SK-N-SH treated with all-trans-retinoic acid at 6 μM for 48 hours (cell line): ENCODE data around the gene CRY1.

Source experiments
- ARNTL ChIP-seq: fragments of 450-650 bp; formaldehyde crosslinking; IDR thresholded peaks from 2 replicates; pipeline ENCODE4 v1.5.0; 2020; ENCODE audit warnings: low read depth, mild to moderate bottlenecking, moderate library complexity, borderline replicate concordance
- ISL1 ChIP-seq: fragments of 250-450 bp; sonication (Bioruptor Pico); IDR thresholded peaks from 2 replicates; pipeline ENCODE4 v2.1.2; 2022; ENCODE audit warnings: mild to moderate bottlenecking, moderate library complexity
- POU6F1 ChIP-seq: fragments of 250-450 bp; sonication (Bioruptor Pico); IDR thresholded peaks from 2 replicates; pipeline ENCODE4 v1.8.0; 2021; ENCODE audit warnings: low read depth, mild to moderate bottlenecking, moderate library complexity, borderline replicate concordance
- SNAI2 ChIP-seq: fragments of 250-450 bp; sonication (Bioruptor Pico); IDR thresholded peaks from 2 replicates; pipeline ENCODE4 v1.5.0; 2020; ENCODE audit warnings: mild to moderate bottlenecking, moderate library complexity
- TCF4 ChIP-seq: fragments of 250-450 bp; sonication (Bioruptor Pico); IDR thresholded peaks from 2 replicates; pipeline ENCODE4 v1.8.0; 2021; ENCODE audit warnings: mild to moderate bottlenecking, moderate library complexity, borderline replicate concordance
- ZC3H10 ChIP-seq: fragments of 250-450 bp; sonication (Bioruptor Pico); IDR thresholded peaks from 2 replicates; pipeline ENCODE4 v1.5.1; 2021; ENCODE audit warnings: mild to moderate bottlenecking, moderate library complexity
- ZFP3 ChIP-seq: fragments of 250-450 bp; sonication (Bioruptor Pico); IDR thresholded peaks from 2 replicates; pipeline ENCODE4 v1.5.0; 2020; ENCODE audit warnings: mild to moderate bottlenecking, moderate library complexity
- ZNF565 ChIP-seq: fragments of 450-650 bp; formaldehyde crosslinking; conservative IDR thresholded peaks from 2 replicates; pipeline ENCODE4 v1.5.0; 2020; ENCODE audit warnings: low read depth, mild to moderate bottlenecking, moderate library complexity
- ZNF70 ChIP-seq: fragments of 450-650 bp; formaldehyde crosslinking; IDR thresholded peaks from 2 replicates; pipeline ENCODE4 v1.5.0; 2020; ENCODE audit warnings: mild to moderate bottlenecking, moderate library complexity
- TF ChIP-seq, protein P1 (sequence below): fragments of 250-450 bp; sonication (Bioruptor Pico); IDR thresholded peaks from 2 replicates; pipeline ENCODE4 v1.5.1; 2020; ENCODE audit warnings: low read depth, mild to moderate bottlenecking, moderate library complexity
- TF ChIP-seq, protein P2 (sequence below): fragments of 250-450 bp; sonication (Bioruptor Pico); IDR thresholded peaks from 2 replicates; pipeline ENCODE4 v1.5.0; 2020; ENCODE audit warnings: mild to moderate bottlenecking, moderate library complexity

- no peak for TF ChIP-seq SNAI2 (CRISPR knock-in tag)
- TF ChIP-seq ZNF70 (CRISPR knock-in tag) = peak; percentile 100
- no peak for TF ChIP-seq ARNTL (CRISPR knock-in tag)
- TF ChIP-seq ZFP3 (CRISPR knock-in tag) = no peak
- TF ChIP-seq, protein P1, sequence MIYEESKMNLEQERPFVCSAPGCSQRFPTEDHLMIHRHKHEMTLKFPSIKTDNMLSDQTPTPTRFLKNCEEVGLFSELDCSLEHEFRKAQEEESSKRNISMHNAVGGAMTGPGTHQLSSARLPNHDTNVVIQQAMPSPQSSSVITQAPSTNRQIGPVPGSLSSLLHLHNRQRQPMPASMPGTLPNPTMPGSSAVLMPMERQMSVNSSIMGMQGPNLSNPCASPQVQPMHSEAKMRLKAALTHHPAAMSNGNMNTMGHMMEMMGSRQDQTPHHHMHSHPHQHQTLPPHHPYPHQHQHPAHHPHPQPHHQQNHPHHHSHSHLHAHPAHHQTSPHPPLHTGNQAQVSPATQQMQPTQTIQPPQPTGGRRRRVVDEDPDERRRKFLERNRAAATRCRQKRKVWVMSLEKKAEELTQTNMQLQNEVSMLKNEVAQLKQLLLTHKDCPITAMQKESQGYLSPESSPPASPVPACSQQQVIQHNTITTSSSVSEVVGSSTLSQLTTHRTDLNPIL = no peak
- peak; percentile 91 for TF ChIP-seq TCF4 (CRISPR knock-in tag)
- TF ChIP-seq ISL1 (CRISPR knock-in tag) = no peak
- TF ChIP-seq ZC3H10 = no peak
- TF ChIP-seq ZNF565 (CRISPR knock-in tag) = no peak
- TF ChIP-seq, protein P2, sequence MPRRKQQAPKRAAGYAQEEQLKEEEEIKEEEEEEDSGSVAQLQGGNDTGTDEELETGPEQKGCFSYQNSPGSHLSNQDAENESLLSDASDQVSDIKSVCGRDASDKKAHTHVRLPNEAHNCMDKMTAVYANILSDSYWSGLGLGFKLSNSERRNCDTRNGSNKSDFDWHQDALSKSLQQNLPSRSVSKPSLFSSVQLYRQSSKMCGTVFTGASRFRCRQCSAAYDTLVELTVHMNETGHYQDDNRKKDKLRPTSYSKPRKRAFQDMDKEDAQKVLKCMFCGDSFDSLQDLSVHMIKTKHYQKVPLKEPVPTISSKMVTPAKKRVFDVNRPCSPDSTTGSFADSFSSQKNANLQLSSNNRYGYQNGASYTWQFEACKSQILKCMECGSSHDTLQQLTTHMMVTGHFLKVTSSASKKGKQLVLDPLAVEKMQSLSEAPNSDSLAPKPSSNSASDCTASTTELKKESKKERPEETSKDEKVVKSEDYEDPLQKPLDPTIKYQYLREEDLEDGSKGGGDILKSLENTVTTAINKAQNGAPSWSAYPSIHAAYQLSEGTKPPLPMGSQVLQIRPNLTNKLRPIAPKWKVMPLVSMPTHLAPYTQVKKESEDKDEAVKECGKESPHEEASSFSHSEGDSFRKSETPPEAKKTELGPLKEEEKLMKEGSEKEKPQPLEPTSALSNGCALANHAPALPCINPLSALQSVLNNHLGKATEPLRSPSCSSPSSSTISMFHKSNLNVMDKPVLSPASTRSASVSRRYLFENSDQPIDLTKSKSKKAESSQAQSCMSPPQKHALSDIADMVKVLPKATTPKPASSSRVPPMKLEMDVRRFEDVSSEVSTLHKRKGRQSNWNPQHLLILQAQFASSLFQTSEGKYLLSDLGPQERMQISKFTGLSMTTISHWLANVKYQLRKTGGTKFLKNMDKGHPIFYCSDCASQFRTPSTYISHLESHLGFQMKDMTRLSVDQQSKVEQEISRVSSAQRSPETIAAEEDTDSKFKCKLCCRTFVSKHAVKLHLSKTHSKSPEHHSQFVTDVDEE (CRISPR knock-in tag) = peak; percentile 76; the same call in 1 of the 2 replicates
- no peak for TF ChIP-seq POU6F1 (CRISPR knock-in tag)
These were observed 33.6 kb upstream of the CRY1 start for GRCh38 chr12:107126796-107127481.
